HG03135 (cell line): Measurements from ENCODE around the gene AHCYL1.

ENCODE experiments used
- ATAC-seq: cut with Tn5 transposase; IDR thresholded peaks from one replicate; pipeline ENCODE4 v1.9.1; 2021; ENCODE audit warnings: mild to moderate bottlenecking, moderate library complexity; ENCODE audit not compliant: unreplicated experiment

Gene AHCYL1

DNA sequence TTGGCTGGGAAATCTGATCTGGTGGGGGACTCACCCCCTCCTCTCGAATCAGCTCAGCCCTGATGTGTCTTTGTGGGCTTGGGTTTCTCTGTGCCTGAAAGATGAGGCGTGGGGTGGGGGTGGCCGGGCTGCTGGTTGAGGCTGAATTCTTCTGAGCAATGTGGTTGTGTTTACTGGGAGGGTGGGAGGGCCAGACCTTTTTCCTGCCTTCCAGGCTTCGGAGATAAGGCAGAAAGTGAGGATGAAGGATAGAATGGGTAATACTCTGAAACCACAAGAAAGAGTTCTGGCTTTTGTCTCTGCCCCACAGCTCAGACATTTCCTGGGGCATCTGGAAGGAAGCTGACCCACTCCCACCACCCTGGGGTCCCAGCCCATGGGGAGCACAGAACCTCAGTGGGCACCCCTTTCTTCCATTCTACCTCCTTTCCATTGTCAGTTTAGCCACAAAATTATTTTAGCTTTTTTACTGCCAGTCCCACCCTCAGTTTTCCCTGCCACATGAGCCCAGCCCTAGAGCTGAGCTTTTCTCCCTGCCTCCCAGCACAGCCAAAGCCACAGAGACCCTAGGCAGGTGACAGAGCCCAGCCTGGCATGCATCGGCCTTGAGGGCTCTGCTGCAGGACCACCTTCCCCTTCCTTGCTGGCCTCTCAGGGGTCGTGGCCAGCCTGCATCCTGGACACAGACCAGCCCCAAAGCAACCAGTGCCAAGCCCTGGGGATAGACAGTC, 74.7 kb downstream of the AHCYL1 start:
- ATAC-seq: no peak

DNA sequence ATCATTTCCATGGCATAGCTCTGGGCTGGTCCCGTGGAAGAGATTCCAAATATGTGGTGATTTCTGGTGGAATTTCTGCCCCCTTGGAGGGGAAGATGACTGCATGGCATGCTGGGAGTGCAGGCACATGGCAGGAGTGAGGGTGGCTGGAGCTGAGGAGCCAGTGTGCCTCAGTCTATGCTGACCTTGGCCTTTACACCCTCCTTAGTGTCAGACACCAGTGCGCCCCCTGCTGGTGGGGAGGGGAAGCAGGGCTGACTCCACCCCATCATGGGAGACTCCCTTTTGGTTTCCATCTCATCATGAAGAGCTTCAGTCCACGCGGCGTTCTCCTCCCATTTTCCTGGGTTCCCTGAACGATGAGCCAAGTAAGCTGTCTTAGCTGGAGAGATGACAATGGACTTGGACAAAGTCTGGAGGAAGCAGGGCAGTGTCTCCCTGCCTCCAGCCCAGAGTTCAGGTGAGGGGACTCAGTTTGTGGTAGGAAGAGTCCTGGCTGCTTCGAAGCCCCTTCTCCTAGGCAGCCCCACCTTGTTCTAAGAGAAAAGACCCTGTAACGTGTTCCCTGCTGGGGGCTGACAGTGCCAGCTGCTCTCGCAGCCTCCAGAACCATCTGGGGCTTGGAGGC, 75.6 kb downstream of the AHCYL1 start:
- no peak for ATAC-seq

DNA sequence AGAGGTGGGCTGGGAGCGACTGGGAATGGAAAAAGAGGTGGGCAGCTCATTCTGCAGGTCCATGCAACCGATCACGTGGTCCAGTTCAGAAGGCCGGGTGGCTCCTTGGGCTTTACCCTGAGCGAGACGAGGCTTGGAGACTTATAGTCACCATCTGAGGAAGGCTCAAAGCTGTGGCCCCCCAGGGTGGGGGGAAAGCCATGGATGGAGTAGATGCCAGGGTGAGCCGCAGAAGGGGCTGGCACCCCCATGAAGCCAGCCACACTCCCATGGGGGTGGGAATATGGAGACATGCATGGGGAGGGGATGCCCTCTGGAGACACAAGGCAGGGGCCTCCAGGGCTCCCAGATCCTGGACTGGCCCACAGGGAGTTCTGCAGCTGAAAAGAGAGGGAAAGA, 76.1 kb downstream of the AHCYL1 start:
- ATAC-seq: no peak

DNA sequence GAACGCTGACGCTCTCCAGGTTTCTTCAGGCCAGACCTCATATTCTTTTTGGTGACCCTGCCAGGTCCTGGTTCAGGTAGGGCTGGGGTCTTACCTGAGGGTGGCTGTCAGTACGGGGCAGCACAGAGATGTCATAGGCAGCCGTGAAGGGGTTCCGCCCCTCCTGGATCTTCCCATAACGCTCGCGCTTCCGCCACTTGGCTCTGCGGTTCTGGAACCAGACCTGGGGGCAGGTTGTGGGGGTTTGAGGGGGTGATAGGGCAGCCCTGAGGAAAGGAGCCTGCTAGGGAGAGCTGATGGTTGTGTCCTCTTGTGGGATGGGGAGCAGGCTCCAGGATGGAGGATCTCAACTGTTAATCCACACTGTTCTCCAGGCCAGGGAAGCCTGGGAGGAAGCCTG, 76.8 kb downstream of the AHCYL1 start:
- ATAC-seq: no peak

DNA sequence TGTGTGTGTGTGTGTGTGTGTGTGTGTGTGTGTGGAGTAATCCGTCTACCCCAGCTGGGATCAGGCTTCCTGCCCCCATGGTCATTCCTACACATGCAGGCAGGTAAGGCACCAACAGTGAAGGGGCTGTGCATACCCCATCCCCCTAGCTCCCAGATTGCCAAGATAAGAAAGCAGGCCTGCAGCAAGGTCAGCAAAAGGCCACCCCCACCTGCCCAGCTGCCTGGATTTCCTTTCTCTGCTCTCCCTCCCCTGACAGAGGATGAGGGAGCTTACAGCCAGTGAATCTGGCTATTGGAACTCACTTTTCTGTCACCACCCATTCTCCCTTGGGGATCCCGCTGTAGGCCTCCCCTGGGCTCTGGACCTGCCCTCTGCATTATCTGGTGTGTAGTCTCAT, 78.0 kb downstream of the AHCYL1 start:
- no peak for ATAC-seq

DNA sequence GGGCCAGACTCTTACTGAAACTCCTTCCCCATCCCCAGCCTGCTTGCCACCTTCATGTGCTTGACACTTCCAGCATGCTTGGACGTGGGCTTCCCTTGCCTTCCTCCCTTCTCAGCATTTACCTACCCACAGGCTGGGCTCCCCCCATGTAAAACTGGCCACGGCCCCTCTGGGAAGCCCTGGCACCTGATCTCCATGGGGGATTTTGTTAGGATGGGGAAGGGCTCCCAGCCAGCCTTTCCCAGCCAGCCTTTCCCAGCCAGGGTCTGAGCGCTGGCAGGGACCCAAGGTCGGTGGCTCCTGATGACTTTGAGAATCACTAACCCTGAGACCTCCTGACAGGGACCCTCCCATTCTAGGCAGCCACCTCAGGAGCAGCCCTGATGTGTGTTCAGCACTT, 79.2 kb downstream of the AHCYL1 start:
- no peak for ATAC-seq

DNA sequence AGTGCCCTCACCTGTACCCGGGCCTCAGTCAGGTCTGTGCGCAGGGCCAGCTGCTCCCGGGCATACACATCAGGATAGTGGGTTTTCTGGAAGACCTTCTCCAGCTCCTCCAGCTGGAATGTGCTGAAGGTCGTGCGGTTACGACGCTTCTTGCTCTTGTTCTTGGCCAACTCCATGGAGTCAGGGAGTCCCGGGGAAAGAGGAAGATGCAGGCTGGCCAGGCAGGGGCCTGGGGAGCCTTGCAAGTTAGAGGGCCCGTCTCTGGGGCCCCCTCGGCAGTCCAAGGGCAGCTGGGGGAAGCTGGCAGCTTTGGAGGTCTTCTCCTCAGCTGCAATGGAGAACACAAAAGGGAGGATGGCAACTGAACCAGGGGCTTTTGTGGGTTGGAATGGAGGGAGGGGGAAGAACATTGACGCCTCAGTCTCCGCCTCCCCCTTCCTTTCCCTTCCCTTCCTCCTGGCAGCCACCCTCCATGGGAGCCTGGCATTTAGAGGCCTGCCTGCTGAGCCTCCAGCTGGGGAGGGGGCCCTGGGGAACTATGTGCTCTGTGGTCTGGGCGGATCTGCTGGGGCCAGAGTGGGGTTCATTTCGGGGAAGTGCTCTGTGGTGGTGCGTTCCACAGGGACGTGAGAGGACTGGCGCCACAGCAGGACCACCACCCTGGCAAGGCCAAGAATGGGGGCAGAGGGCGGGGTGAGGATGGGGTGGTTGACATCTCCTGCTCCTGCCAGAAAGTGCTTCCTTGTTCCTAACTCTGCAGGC, 80.2 kb downstream of the AHCYL1 start:
- ATAC-seq: no peak

DNA sequence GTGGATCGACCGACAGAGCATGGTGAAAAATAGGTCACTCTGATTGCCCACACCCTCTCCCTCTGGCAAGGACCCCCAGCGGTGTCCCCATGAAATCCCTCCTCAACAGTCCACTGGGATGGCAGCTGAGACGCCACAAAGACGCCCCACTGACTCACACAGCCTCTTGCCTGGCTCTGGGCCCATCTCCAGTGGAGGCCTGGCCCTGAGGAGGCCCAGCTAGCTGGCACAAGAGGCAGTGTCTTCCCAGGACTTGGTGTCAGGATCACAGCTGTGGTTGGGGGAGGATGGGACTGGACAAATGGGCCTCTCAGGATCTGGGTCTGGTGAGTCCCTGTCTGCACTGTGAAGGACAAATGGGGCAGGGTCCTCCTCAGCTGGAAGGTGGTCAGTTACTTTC, 81.3 kb downstream of the AHCYL1 start:
- no peak for ATAC-seq

DNA sequence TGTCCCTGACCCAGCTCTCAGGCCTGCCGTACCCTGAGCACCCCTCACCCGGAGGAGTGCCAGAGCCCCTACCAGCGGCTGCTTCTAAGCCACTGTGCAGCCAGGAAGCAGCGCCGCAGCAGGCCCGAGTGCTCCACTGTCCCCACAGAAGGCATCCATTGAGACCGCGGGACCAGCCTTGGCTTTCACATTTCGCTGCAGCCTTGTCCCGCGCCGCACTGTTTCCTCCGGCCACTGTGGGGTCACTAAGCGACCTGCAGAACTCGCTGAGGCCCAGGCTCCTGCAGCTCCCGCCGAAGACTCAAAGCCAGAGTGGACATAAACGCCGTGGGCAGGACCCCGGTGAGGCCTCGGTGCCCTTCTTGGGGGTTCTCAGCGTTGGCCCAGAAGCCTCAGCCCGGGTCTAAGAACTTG, 82.9 kb downstream of the AHCYL1 start:
- no peak for ATAC-seq

DNA sequence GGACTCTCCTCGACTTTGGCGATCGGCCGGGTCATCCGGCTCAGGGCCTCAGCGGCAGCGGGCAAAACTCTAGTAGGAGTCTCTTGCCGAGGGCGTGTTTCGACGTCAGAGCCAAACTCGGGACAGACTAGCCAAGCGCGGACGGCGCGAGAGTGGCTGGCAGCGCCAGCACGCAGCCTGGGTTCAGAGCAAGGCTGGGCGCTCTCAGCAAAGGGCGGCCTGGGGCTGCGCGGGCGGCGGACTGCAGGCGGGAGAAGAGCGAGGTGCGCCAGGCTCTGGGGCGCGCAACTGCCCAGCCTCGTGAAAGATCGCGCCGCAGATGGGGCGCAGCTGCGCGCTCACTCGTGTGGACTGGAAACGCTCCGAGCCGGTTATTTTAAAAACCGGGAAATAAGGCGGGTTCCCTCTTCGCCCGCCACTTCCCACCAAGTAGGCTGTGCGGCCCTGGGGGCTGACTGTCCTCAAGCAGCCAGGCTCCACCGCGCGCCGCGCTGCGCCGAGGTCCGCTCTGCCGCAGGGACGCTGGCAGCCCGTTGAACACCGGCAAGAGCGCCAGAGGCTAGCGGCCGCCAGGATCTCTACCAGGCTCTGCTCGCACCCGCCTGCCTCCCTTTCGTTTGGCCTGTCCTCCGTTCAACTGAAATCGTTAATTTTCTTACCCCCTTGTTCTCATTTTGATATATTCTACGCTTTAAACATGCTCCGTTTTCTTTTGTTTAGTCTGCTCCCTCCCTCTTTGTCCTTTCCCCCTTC, 83.5 kb downstream of the AHCYL1 start:
- ATAC-seq: no peak

DNA sequence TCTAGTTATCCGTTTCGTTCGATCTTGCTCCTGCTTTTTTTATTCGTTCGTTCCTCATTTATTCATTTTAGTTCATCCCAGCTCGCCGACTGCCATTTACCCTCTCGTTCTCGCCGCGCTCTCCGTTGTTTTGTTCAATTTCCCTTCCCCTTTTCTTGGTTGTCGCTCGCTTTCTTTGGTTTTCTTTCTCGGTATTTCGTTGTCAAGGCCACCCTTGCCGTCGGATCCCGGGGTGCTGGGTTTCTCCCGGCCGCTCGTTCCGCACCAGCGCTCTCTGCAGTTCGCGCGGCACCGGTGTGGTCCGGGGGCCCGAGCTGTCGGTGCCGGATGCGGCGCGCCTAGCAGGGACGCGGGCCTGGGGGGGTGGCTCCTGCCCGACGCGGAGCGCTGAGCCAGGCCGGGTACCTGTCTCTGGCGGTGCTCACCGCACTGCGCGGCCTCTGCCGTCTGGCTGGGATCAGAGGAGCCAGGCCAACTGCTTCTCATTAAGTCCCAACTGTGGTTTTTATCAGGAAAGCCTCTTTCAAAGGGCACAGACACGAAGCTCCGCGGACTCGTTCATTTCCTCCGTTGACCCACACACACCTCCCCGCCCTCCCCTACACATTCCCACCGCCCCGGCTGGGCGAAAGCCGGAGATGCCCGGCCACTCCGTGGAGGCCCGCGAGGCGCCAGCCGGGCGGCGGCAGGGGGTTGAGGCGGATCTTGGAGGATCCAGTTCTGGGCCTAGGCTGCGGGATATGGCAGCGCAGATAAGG, 84.3 kb downstream of the AHCYL1 start:
- ATAC-seq: no peak

DNA sequence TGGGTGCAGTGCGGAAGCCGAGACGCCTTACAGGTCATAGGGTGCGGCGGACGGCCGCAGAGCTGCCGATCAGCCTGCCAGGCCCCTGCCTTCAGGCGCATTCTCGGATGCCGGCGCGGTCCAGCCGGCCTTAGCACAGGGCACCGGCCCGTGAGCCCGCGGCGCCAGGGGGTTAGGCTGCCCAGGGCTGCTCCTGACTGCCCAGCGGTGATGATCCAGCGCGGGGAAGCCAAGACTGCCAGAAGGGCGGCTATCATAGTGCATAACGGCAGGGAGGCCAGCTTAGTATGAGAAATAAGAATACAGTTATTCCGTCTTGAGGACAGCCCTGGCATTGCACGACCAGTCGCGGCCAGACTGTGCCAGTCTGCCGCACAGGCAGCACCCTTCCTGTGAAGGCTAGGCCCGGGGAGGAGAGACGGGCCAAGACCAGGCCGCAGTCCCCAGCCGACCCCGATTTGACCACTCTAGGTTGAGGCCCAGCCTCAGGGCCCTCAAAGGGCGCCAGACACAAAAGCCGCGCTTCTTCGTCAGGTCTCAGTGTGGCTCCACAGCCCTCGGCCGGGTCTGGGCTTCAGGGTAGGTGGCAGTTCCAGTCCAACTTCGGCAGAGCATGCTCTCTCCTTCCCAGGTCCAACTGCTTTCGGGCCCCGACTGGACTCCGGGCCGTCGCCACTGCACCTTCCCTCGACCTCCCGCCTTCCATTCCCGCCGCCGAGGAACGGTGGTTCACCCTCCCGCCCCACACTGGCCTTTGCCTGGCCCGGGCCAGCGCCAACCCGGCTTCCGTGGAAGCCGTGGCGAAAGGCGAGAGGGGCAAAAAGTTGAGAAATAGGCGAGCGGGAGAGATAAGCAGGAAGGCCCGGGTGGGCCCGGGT, 85.1 kb downstream of the AHCYL1 start:
- ATAC-seq: no peak

DNA sequence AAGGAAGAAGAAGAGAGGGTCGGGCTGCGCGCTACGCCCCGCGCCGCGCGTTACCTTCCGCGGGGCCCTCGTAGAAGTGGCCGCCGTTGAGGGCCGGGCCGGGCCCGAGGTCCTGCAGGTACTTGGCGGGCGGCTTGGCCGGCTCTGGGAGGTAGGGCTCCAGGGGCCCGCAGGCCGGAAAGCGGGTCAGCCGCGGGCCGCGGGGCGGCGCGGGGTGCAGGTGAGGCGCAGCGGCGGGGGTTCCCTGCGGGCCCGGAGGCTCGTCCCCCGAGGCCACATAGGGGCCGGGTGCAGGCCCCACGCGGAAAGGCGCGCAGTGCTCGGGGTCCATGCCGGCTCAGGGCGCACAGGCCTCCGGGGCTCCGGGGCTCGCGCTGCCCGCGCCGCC, 85.7 kb downstream of the AHCYL1 start:
- ATAC-seq: no peak

DNA sequence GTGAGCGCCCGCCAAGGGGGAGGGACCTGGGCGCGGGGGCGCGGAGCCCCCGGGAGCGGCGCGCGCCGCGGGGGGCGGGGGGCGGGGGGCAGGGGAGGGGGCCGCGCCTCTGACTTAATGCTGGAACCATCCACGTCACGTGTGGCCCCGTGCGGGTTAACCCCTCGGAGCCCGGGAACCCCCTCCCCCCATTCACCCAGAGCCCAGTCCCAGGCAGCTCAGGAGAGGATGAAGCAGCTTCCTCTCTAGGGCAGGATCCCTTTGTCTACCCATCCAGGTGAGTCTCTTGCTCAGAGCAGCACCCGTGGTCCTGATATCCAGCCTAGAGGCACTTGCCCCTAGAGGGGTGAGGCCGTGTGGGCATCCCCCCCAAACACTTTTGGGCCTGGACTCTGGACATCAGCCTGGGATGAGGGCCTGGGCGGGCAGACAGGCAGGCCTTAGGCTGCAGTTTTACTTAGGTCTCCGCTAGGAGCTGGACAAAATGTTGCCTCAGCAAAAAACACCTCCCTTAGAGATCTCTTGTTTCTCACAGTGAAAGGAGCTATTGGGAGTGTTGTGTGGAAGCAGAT, 86.2 kb downstream of the AHCYL1 start, which contains the start of gene ALX3:
ALX3 (minus strand) TSS at position 2 of the 572 bp plus-strand sequence. CDS start 60 bp downstream, outside the sequence.
- no peak for ATAC-seq
